HL-60 (cell line): ENCODE measurements around the gene DTD1.

Experiments
- DNase-seq, 2 experiments: peaks; one replicate each; pipeline ENCODE4 v3.0.0-alpha.2; 2010 to 2020; ENCODE audit warnings: low read depth in 1 of 2, low spot score in 1 of 2
- H3K27ac ChIP-seq: fragments of 250-450 bp; sonication (Bioruptor Pico); replicated peaks from 2 replicates; pipeline ENCODE4 v1.5.1; 2020; ENCODE audit warnings: mild to moderate bottlenecking, moderate library complexity
- H3K27me3 ChIP-seq: fragments of 250-450 bp; sonication (Bioruptor Pico); 2 replicates; pipeline ENCODE4 v1.5.1; 2021; ENCODE audit warnings: mild to moderate bottlenecking, moderate library complexity; ENCODE audit not compliant: insufficient read depth, poor library complexity, severe bottlenecking
- H3K4me3 ChIP-seq: replicated peaks from 2 replicates; pipeline ENCODE4 v1.5.1; 2011; ENCODE audit warnings: mild to moderate bottlenecking, control low read depth, low read length; ENCODE audit not compliant: insufficient read depth
- CTCF ChIP-seq: IDR thresholded peaks from one replicate; pipeline ENCODE4 v1.5.1; 2011; ENCODE audit warnings: low read length, control low read depth, inconsistent platforms; ENCODE audit not compliant: insufficient read depth
- GABPA ChIP-seq: IDR thresholded peaks from 2 replicates; pipeline ENCODE4 v1.6.1; 2012; ENCODE audit warnings: low read depth
- POLR2AphosphoS5 ChIP-seq: IDR thresholded peaks from 2 replicates; pipeline ENCODE4 v1.6.1; 2012; ENCODE audit warnings: low read depth
- REST ChIP-seq: IDR thresholded peaks from 2 replicates; pipeline ENCODE4 v1.6.1; 2012; ENCODE audit warnings: low read depth; ENCODE audit not compliant: insufficient replicate concordance
- SPI1 ChIP-seq: IDR thresholded peaks from 2 replicates; pipeline ENCODE4 v1.6.1; 2012; ENCODE audit warnings: low read depth, mild to moderate bottlenecking, borderline replicate concordance

The DTD1 gene

GRCh38 chr20:18621004-18621403 lies 33.1 kb downstream of the DTD1 start:
- TF ChIP-seq GABPA, result no peak
- TF ChIP-seq SPI1, result no peak
- no peak for DNase-seq
- Histone ChIP-seq H3K27me3 (no peaks in the 10 kb centered on the region), H3K27ac (no peak overlapping the region), H3K4me3 (no peak overlapping the region)

- no peak for DNase-seq
Measured at GRCh38 chr20:18623156-18623910, 35.5 kb downstream of the DTD1 start.

GRCh38 chr20:18624948-18625347 lies 37.1 kb downstream of the DTD1 start:
- no peaks in the 10 kb centered on the region for H3K27me3 ChIP-seq
- no peak for TF ChIP-seq REST
- TF ChIP-seq CTCF, result no peak
- TF ChIP-seq SPI1, result no peak
- TF ChIP-seq POLR2AphosphoS5, result no peak
- no peak for TF ChIP-seq GABPA
- DNase-seq, result no peak
- no peak overlapping the region for H3K27ac ChIP-seq
- no peak overlapping the region for H3K4me3 ChIP-seq

More at GRCh38 chr20:18623156-18623910, 35.5 kb downstream of the DTD1 start:
- no peak overlapping the region for H3K27ac ChIP-seq
- H3K27me3 ChIP-seq, result no peaks in the 10 kb centered on the region
- TF ChIP-seq CTCF (no peak), REST (no peak), POLR2AphosphoS5 (no peak), SPI1 (no peak), GABPA (no peak)
- no peak overlapping the region for H3K4me3 ChIP-seq

- Histone ChIP-seq H3K27me3 (no peaks in the 10 kb centered on the region), H3K4me3 (no peak overlapping the region), H3K27ac (no peak overlapping the region)
- no peak for DNase-seq
- TF ChIP-seq POLR2AphosphoS5 (no peak), SPI1 (no peak), CTCF (no peak), GABPA (no peak), REST (no peak)
Measured at GRCh38 chr20:18625907-18626655, 38.2 kb downstream of the DTD1 start.
